ENCODE results near the gene OTOP2.

DNA sequence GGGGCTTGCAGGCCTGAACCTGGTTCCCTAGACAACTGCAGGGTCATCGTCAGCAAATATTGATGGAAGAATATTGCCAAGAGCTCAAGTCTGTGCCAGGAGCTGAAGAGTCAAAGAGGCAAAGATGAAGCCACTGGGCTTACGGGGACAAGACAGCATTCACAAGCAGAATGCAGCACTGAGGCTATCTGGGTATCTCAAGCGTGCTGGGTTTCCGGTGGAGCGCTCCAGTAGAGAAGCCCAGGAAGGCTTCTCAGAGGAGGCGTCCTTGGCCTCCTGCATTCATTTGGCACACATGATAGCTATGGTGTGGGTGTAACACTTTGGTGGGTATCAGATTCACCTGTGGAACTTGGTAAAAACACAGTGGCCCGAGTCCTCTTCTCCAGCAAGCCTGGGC lies 33.5 kb upstream of the OTOP2 start:
- no peak for TF ChIP-seq PATZ1 (CRISPR knock-in tag; IDR thresholded peaks at IDR 0.05; ENCODE audit: borderline replicate concordance)
- TF ChIP-seq, protein P1, sequence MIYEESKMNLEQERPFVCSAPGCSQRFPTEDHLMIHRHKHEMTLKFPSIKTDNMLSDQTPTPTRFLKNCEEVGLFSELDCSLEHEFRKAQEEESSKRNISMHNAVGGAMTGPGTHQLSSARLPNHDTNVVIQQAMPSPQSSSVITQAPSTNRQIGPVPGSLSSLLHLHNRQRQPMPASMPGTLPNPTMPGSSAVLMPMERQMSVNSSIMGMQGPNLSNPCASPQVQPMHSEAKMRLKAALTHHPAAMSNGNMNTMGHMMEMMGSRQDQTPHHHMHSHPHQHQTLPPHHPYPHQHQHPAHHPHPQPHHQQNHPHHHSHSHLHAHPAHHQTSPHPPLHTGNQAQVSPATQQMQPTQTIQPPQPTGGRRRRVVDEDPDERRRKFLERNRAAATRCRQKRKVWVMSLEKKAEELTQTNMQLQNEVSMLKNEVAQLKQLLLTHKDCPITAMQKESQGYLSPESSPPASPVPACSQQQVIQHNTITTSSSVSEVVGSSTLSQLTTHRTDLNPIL (CRISPR knock-in tag; IDR thresholded peaks at IDR 0.05; ENCODE audit: low read depth): no peak
- TF ChIP-seq ZFP30 (CRISPR knock-in tag; IDR thresholded peaks at IDR 0.05): no peak
- no peak for TF ChIP-seq ZFP3 (CRISPR knock-in tag; IDR thresholded peaks at IDR 0.05)
- no peak for TF ChIP-seq BACH2 (CRISPR knock-in tag; IDR thresholded peaks at IDR 0.05; ENCODE audit: borderline replicate concordance)
- no peak for TF ChIP-seq ZNF565 (CRISPR knock-in tag; conservative IDR thresholded peaks at IDR 0.05; ENCODE audit: low read depth)
- TF ChIP-seq ISL1 (CRISPR knock-in tag; IDR thresholded peaks at IDR 0.05): no peak
